OCI-LY7 (cell line): ENCODE results near the gene MS4A10. TPM values are rescaled to one million over a fixed set of nuclear protein-coding genes. Genes with fewer than 3 reads are reported as not detected.

Experiments used
- Bru-seq: library from RNA; stranded (reverse); fragments of 400-500 nt; gene quantifications from one replicate; lab custom pipeline; 2021; lab: Mats Ljungman, UMichigan
- BruChase-seq, 2 experiments: library from RNA; stranded (reverse); fragments of 400-500 nt; gene quantifications; one replicate each; lab custom pipeline; 2021; lab: Mats Ljungman, UMichigan
- BruUV-seq: library from RNA; stranded (reverse); fragments of 400-500 nt; replicated peaks from 2 replicates; lab custom pipeline; 2021; lab: Mats Ljungman, UMichigan
- CTCF ChIA-PET: fragments of 300-600 bp; sonication (Branson Sonifier 250); formaldehyde crosslinking; loops from one replicate; lab custom pipeline; 2022; ENCODE audit warnings: antibody characterized with exemption; ENCODE audit not compliant: unreplicated experiment; lab: Charles Lee
- POLR2A ChIA-PET: fragments of 300-600 bp; sonication (Branson Sonifier 250); formaldehyde crosslinking; loops from one replicate; lab custom pipeline; 2022; ENCODE audit warnings: antibody characterized with exemption; lab: Charles Lee
- DNase-seq: peaks from one replicate; pipeline ENCODE4 v3.0.0-alpha.2; 2015; ENCODE audit warnings: low spot score
- H2AFZ ChIP-seq: fragments of 200-600 bp; sonication (generic), shearing (Covaris generic); 2 replicates; pipeline ENCODE4 v1.6.1; 2014; ENCODE audit warnings: mild to moderate bottlenecking, antibody characterized with exemption, low read length, moderate library complexity
- H3K27ac ChIP-seq: fragments of 200-600 bp; sonication (generic); 2 replicates; pipeline ENCODE4 v1.5.1; 2014; ENCODE audit warnings: mixed run types, low read depth, mild to moderate bottlenecking, moderate library complexity, low read length, inconsistent platforms; ENCODE audit not compliant: poor library complexity, severe bottlenecking
- H3K36me3 ChIP-seq: fragments of 200-600 bp; sonication (generic); 2 replicates; pipeline ENCODE4 v1.6.1; 2014; ENCODE audit warnings: mild to moderate bottlenecking, antibody characterized with exemption, low read length, moderate library complexity, mixed read lengths; ENCODE audit not compliant: insufficient read depth
- H3K4me1 ChIP-seq: fragments of 200-600 bp; sonication (generic); 2 replicates; pipeline ENCODE4 v1.5.1; 2014; ENCODE audit warnings: mild to moderate bottlenecking, low read length; ENCODE audit not compliant: insufficient read depth, poor library complexity, severe bottlenecking
- H3K4me2 ChIP-seq: fragments of 200-600 bp; sonication (generic); 2 replicates; pipeline ENCODE4 v1.6.1; 2014; ENCODE audit warnings: mild to moderate bottlenecking, low read length
- H3K4me3 ChIP-seq: fragments of 200-600 bp; sonication (generic); 2 replicates; pipeline ENCODE4 v1.5.1; 2014; ENCODE audit warnings: mild to moderate bottlenecking, low read depth, low read length; ENCODE audit not compliant: poor library complexity, severe bottlenecking
- H3K79me2 ChIP-seq: fragments of 200-600 bp; sonication (generic); 2 replicates; pipeline ENCODE4 v1.6.1; 2016; ENCODE audit warnings: low read depth, mild to moderate bottlenecking, low read length, moderate library complexity, mixed read lengths; ENCODE audit not compliant: insufficient read depth
- H3K9me2 ChIP-seq: fragments of 200-600 bp; sonication (generic); 2 replicates; pipeline ENCODE4 v1.6.1; 2016; ENCODE audit warnings: mild to moderate bottlenecking, low read length, mixed read lengths; ENCODE audit not compliant: insufficient read depth
- H3K9me3 ChIP-seq: fragments of 200-600 bp; sonication (generic); 2 replicates; pipeline ENCODE4 v1.6.1; 2014; ENCODE audit warnings: mild to moderate bottlenecking, mixed run types, low read length, mixed read lengths
- H4K20me1 ChIP-seq: fragments of 200-600 bp; sonication (generic); 2 replicates; pipeline ENCODE4 v1.6.1; 2014; ENCODE audit warnings: mild to moderate bottlenecking, antibody characterized with exemption, low read length, moderate library complexity, mixed read lengths; ENCODE audit not compliant: insufficient read depth
- EZH2phosphoT487 ChIP-seq: fragments of 200-600 bp; sonication (generic); IDR thresholded peaks from 2 replicates; pipeline ENCODE4 v1.6.1; 2018; ENCODE audit warnings: low read depth, borderline replicate concordance, mild to moderate bottlenecking, mixed run types, antibody characterized with exemption, low read length, moderate library complexity, mixed read lengths
- intact Hi-C: fragments of 100-400 bp; cut with micrococcal nuclease; formaldehyde crosslinking; loops from one replicate; pipeline ENCODE4 v1.10.0; 2022; ENCODE audit not compliant: unreplicated experiment
- long read RNA-seq: library from polyadenylated mRNA; stranded (forward); transcript quantifications from one replicate; pipeline ENCODE4 v2.0.0, GENCODE V29; 2022
- total RNA-seq, 2 experiments: library from RNA; depleted of rRNA in 1 of 2; stranded (reverse); fragments of >200 nt in 1 of 2; shearing (Covaris generic) in 1 of 2; gene quantifications; 2 replicates each; pipeline ENCODE4 v1.2.3, GENCODE V29; 2014 to 2022
- TF ChIP-seq, protein P1 (sequence below): fragments of 200-600 bp; sonication (generic); conservative IDR thresholded peaks from 2 replicates; pipeline ENCODE4 v1.5.1; 2014; ENCODE audit warnings: mild to moderate bottlenecking, antibody characterized with exemption, low read length, moderate library complexity, mixed read lengths

The MS4A10 gene
- total RNA-seq (2014; rRNA removed; shearing (Covaris generic)) (not detected in 2 replicates), total RNA-seq (2022) (not detected in 2 replicates), Bru-seq, nascent RNA (not detected), BruChase-seq, experiment 1, labeled RNA remaining after a 6-hour chase (not detected), BruChase-seq, experiment 2, labeled RNA remaining after a 2-hour chase (not detected)
- long read RNA-seq, result 0 reads

- CTCF ChIA-PET, result no interaction called here
- TF ChIP-seq EZH2phosphoT487, result no peak
- TF ChIP-seq, protein P1, sequence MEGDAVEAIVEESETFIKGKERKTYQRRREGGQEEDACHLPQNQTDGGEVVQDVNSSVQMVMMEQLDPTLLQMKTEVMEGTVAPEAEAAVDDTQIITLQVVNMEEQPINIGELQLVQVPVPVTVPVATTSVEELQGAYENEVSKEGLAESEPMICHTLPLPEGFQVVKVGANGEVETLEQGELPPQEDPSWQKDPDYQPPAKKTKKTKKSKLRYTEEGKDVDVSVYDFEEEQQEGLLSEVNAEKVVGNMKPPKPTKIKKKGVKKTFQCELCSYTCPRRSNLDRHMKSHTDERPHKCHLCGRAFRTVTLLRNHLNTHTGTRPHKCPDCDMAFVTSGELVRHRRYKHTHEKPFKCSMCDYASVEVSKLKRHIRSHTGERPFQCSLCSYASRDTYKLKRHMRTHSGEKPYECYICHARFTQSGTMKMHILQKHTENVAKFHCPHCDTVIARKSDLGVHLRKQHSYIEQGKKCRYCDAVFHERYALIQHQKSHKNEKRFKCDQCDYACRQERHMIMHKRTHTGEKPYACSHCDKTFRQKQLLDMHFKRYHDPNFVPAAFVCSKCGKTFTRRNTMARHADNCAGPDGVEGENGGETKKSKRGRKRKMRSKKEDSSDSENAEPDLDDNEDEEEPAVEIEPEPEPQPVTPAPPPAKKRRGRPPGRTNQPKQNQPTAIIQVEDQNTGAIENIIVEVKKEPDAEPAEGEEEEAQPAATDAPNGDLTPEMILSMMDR, result no peak
Observed at GRCh38 chr11:60785136-60785535, at the start of gene MS4A10. Gene MS4A10, plus strand, starts transcription at chr11:60785333. Its CDS starts 5,003 bp downstream, at chr11:60790336.

DNA sequence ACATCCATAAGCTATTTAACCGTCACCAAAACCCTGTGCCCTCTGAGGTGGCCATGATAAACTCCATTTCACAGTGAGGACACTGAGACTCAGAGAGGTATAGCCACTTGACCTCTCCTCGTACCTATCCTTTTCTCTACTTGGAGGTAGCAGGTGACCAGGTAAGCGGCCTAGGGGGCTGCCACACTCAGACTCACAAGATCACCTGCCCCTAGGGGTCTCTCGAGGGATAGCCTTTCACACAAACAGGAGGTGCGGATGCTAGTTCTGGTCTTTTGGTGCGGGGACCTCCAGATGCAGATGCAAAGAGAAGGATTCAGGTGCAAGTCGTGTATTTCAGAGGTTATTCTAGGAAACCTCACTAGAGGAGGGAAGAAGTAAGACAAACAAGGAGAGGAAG, 46.0 kb upstream of the MS4A10 start:
- no peaks in the 10 kb centered on the region for H4K20me1 ChIP-seq
- H3K4me3 ChIP-seq, result no peak overlapping the region
- H3K79me2 ChIP-seq, result no peaks in the 10 kb centered on the region
- ChIA-PET POLR2A (no interaction called here), CTCF (interaction anchor here (1.4 kb wide), 1 partner anchor 24 kb away, joined by 5 read pairs; no protein-coding TSS in a partner anchor)
- H3K9me3 ChIP-seq, result no peaks in the 10 kb centered on the region
- DNase-seq, result no peak
- H3K4me1 ChIP-seq, result no peaks in the 10 kb centered on the region
- intact Hi-C loops, result no loop called here
- H3K36me3 ChIP-seq, result no peaks in the 10 kb centered on the region
- H3K4me2 ChIP-seq, result no peak overlapping the region
- H3K27ac ChIP-seq, result no peak overlapping the region
- no TSS peak for BruUV-seq
- no peak overlapping the region for H2AFZ ChIP-seq
- no peaks in the 10 kb centered on the region for H3K9me2 ChIP-seq
- no peak for TF ChIP-seq EZH2phosphoT487
- TF ChIP-seq, protein P1, result peak; percentile 35; the same call in 1 of the 2 replicates

More at GRCh38 chr11:60785136-60785535, at the start of gene MS4A10:
- no peak for DNase-seq
- H3K36me3 ChIP-seq, result no peaks in the 10 kb centered on the region
- no peaks in the 10 kb centered on the region for H3K9me3 ChIP-seq
- H4K20me1 ChIP-seq, result no peaks in the 10 kb centered on the region
- H3K9me2 ChIP-seq, result no peaks in the 10 kb centered on the region
- H3K4me2 ChIP-seq, result no peak within 1 kb of the TSS
- H3K4me1 ChIP-seq, result no peaks in the 10 kb centered on the region
- POLR2A ChIA-PET, result interaction anchor here (0.7 kb wide), 1 partner anchor 186 kb away, joined by 3 read pairs; no protein-coding TSS in a partner anchor
- no peak within 1 kb of the TSS for H3K27ac ChIP-seq
- no TSS peak for BruUV-seq
- no peaks in the 10 kb centered on the region for H3K79me2 ChIP-seq
- H3K4me3 ChIP-seq, result no peak within 1 kb of the TSS
- intact Hi-C loops, result no loop called here
- H2AFZ ChIP-seq, result no peak within 1 kb of the TSS

GRCh38 chr11:60740573-60740972, 44.6 kb upstream of the MS4A10 start:
- ChIA-PET CTCF (interaction anchor here (1.4 kb wide), 1 partner anchor 22 kb away, joined by 5 read pairs; no protein-coding TSS in a partner anchor), POLR2A (no interaction called here)
- intact Hi-C loops, result no loop called here
- no peak overlapping the region for H2AFZ ChIP-seq
- TF ChIP-seq, protein P1, result no peak
- TF ChIP-seq EZH2phosphoT487, result no peak
- no peak overlapping the region for H3K4me3 ChIP-seq
- no peak overlapping the region for H3K4me2 ChIP-seq
- BruUV-seq, result no TSS peak
- H3K9me3 ChIP-seq, result no peaks in the 10 kb centered on the region
- H3K9me2 ChIP-seq, result no peaks in the 10 kb centered on the region
- no peaks in the 10 kb centered on the region for H3K79me2 ChIP-seq
- H3K27ac ChIP-seq, result no peak overlapping the region
- H4K20me1 ChIP-seq, result no peaks in the 10 kb centered on the region
- no peaks in the 10 kb centered on the region for H3K4me1 ChIP-seq
- no peak for DNase-seq
- H3K36me3 ChIP-seq, result no peaks in the 10 kb centered on the region
